ENCODE data around the gene ZIM2.

Gene ZIM2

DNA sequence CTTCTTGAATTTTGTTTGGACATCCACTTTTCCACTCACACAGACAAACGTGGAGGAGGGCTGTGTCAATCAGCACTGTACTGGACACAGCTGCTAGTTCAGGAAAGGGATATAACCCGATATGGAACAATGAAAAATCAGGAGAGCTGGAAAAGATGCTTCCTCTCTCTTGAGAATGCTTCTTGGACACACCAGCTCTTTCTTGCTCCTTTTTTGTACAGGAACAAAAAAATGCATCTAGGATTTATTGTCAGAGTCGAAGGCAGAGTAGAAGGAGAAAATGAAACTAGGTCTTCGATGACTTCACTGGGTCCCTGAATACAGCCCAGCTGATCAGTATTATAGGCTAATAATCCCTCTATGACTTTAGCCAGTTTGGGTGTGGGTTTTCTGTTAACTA is 62.2 kb downstream of the ZIM2 start:
- DNase-seq, result no peak

DNA sequence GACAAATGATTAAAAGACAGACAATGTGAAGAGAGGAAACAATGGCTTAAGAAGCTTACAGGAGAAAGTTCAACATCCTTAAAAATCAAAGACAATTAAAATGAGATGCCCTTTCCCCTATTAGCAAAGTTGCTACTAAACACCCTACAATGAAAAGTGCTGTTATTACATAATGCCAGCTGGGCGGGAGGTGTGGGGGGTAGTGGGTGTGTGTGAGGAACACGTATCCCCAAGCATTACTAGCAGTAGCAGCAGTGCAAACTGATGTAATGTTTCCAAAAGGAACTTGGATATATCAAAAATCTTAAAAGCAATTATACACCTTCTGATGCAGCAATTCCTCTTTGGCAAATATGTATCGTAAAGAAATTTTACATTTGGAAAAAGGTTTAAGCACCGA is 70.9 kb downstream of the ZIM2 start:
- DNase-seq, result no peak

DNA sequence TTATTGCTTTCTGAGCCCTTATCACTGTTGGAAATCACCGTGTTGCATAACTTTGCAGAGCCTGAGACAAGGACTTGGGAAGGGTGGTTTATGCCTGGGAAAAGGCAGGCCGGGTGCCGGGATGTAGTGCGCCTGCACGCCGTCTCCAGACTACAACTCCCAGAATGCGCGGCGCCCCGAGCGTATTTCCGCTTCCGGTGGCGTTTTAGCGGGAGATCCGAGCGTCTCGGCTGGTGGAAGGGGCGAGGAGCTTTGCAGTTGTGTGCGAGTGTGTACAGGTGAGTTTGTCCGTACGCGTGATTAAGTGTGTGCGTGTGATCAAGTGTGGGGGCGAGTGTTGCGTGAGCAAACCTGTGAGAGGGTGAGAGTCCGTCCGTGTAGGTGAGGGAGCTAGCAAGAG is 75.4 kb downstream of the ZIM2 start:
- DNase-seq, result no peak

DNA sequence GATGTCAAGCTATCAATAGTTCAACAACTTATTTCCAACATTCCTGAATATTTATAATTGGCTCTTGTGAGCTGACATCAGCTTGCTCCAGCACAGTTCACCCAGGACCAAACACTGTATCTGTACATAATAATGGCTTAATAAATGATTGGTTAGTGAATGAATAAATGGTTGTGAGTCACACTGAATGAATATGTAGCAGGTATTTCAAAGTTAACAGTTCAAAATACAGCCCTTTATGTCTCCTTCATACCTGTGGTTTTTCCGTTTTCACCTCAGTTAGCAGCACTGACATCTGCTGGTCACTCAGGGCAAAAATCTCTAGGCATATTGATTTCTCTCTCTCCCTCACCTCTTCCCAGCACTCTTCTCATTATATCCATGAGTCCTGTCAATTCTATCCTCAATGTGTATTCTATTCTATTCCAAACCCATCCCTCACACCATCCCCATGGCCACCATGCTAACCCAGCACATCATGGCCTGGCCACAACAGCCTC is 76.3 kb downstream of the ZIM2 start:
- DNase-seq, result no peak

DNA sequence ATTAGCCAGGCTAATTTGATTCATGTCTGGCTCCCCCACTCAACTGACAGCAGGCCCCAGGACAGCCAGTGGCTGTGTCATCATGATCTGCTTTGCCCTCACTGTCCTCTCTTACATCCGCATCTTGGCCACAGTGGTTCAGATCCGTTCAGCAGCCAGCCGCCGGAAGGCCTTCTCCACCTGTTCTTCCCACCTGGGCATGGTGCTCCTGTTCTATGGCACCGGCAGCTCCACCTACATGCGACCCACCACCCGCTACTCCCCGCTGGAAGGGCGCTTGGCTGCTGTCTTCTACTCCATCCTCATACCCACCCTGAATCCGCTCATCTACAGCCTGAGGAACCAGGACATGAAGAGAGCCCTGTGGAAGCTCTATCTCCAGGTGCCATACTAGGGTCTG is 79.7 kb downstream of the ZIM2 start:
- no peak for DNase-seq

DNA sequence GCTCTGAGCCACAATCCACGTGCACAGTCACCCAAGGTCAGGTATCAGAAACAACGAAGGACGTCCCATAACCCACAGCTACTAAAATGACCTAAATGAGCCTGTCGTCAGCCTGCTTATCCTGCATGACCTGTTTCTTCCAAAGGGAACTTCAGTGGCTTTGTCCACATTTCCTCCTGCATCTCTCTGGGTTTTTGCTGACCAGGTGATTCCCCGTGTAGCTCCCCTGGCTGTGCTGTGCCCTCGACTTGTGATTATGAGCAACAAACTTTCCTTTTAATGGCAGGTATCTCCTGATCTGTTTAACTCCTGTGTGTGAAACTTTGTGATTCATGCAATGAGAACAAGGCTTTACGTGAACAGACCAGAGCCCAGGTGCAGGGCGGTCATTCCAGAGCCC is 81.0 kb downstream of the ZIM2 start:
- no peak for DNase-seq

DNA sequence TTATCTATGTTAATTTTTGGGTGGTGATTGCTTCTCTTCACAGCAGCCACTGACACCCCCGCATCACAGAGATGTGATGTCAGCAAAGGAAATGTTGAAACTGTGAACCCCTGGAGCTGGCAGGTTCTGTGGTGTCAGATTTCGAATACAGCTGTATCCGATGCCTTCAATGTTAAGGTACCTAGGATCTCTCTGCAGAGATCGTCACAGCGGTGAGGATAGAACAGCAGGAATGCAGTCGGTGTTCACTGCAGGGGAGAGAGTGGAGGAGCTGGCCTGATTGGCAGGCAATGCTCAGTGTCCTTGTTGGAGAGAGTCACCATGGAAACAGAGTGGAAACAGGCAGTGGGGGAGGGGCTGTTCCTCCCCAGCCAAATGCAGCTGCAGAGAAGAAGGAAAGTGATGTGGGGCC is 89.4 kb downstream of the ZIM2 start:
- no peak for DNase-seq

DNA sequence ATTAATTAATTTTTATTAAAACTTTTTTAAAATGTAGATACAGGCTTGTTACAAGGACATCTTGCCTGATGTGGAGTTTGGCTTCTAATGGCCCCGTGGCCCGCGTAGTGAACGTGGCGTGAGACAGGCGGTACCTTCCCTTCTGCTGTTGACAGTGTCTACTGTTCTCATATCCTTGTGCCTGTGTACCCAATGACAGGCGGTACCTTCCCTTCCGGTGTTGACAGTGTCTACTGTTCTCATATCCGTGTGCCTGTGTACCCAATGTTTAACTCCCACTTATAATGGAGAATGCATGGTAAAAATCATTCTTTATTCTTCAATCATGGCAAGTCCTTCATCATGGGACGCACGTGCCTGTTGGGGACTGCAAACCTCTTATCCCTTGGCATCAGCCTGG is 89.9 kb downstream of the ZIM2 start:
- no peak for DNase-seq

DNA sequence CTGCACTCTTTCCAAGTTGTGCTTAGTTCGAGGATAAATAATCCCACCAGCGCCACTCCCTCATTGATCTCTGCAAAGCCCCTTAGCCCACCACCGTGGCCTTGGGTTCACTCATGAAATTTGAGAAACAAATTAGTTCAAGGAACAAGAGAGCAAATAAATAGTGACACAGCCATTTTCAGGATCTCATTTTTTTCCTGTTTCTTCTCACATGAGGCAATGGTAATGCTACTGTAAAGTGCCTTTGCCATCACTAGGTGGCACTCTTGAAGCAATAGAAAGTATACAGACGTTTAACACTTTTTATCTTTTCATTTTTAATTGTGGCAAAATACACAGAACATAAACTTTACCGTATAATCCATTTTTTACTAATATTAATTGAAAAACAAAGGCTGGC is 92.1 kb downstream of the ZIM2 start:
- DNase-seq, result no peak

DNA sequence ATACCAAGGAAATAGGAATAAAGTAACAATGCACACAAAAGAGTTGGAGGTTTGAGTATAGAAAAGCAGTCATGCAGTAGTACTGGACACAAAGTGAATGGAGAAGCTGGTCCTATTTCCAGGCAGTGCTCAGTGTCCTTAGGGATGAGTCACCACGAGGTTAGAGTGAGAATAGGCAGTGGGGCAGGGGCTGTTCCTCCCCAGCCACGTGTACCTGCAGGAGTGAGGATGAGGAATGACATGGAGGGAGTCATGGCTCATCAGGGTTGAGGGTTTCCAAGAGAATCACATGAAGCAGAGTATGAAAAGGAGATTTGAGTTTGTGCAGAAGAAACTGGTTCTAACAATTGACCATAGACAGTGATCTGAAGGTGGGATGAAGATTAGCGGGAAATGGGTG is 94.2 kb downstream of the ZIM2 start:
- no peak for DNase-seq

DNA sequence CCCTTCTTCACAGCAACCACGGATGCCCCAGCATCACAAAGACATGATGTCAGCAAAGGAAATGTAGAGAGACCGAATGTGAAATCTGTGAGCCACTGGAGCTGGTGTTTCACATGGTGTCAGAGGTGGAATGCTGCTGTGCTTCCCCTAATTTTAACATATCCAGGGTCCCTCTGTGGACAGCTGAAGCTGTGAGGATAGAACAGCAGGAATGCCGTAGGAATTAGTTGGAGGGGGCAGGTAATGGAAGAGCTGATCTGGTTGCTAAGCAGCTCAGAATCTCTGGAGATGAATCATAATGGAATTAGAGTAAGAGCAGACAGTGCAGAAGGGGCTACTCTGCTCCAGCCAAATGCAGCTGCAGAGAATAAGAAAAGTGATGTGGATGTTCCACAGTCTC is 100.0 kb downstream of the ZIM2 start:
- no peak for DNase-seq

DNA sequence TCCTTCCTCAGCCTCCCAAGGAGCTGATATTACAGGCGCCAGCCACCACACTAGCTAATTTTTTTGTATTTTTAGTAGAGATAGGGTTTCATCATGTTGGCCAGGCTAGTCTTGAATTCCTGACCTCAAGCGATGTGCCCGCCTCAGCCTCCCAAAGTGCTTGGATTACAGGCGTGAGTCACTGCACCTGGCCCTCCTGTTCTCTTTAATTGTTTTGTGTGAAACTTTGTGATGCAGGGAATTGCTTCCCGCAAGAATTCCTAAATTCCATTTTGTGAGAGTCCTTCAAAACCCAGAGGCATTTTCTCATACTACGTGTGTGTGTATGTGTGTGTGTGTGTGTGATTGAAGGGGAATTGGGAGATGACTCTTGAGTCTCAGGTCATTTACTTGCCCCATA is 104.0 kb downstream of the ZIM2 start:
- DNase-seq, result no peak

DNA sequence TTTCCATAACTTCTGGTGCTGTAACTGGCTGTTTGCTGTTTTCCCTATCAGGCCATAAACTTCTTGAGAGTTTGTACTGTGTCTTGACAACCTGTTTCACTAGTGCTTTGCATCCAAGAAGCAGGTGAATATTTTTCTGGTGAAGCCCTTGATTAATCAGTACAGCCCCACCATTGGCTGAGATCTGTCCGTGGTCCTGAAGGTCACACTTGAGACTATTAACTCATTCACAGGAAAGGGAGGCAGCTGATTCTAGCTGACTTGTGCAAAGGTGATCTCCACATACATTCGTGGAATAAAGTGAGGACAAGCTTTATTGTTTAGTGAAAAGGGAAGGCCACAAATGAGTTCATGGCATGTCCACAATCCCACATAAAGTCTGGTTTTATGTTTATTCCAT is 107.5 kb downstream of the ZIM2 start:
- no peak for DNase-seq

DNA sequence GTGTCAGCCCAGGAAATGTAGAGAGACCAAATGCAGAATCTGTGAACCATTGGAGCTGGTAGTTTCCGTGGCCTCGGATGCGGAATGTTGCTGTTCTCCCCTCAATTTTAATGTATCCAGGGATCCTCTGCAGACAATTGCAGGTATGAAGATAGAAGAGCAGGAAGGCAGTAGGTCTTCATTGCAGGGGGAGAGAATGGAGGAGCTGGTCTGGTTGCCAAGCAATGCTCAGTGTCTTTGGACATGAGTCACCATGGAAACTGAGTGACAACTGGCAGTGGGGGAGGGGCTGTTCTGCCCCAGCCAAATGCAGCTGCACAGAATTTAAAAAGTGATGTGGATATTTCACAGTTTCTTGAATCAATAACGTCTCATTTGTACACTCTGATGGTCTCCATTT is 112.8 kb downstream of the ZIM2 start:
- no peak for DNase-seq

DNA sequence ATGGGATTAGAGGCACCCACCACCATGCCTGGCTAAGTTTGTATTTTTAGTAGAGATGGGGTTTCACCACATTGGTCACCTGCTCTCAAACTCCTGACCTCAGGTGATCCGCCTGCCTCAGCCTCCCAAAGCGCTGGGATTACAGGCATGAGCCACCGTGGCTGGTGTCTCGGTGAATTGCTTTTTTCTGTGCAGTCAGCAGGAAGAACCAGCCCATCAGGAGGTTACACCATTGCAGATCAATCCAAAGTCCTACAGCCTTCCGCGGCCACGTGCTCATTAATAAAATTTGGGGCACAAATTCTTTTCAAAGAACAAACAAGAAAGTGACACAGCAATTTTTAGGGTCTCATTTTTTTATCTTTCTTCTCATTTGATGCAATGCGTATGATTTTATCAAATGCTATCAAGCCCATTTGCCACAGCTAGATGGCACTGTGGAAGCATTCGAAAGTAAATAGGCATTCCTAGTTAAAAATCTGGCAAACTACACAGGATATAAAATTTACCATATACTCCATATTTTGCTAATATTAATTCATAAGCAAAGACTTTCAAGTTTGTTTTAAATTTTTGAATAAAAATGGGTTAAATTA is 114.6 kb downstream of the ZIM2 start:
- DNase-seq, result no peak

Measured in NCI-H526 treated with DMSO at 0.1 percent for 48 hours (cell line).